Neural cell (in vitro differentiated cells): ENCODE measurements around the gene MAPRE3.

Experiments used
- CTCF ChIP-seq: fragments of 450-650 bp; IDR thresholded peaks from 2 replicates; pipeline ENCODE4 v1.5.1; 2014; ENCODE audit warnings: antibody characterized with exemption, mild to moderate bottlenecking, moderate library complexity; ENCODE audit not compliant: poor library complexity, severe bottlenecking
- EZH2 ChIP-seq: fragments of 200-600, 300-800 bp; shearing (Covaris generic), sonication (generic); IDR thresholded peaks from 2 replicates; pipeline ENCODE4 v1.6.1; 2014; ENCODE audit warnings: antibody characterized with exemption, low read length, borderline replicate concordance, mild to moderate bottlenecking; ENCODE audit not compliant: insufficient read depth, poor library complexity, severe bottlenecking
- POLR2AphosphoS5 ChIP-seq: IDR thresholded peaks from 2 replicates; pipeline ENCODE4 v1.6.1; 2012
- RAD21 ChIP-seq: fragments of 450-650 bp; conservative IDR thresholded peaks from 2 replicates; pipeline ENCODE4 v1.6.1; 2014; ENCODE audit warnings: antibody characterized with exemption, mild to moderate bottlenecking, moderate library complexity
- REST ChIP-seq: IDR thresholded peaks from 2 replicates; pipeline ENCODE4 v1.6.1; 2012; ENCODE audit warnings: borderline replicate concordance

- TF ChIP-seq CTCF (no peak), REST (no peak), POLR2AphosphoS5 (no peak), EZH2 (no peak), RAD21 (no peak)
These were observed 33.6 kb upstream of the MAPRE3 start for GRCh38 chr2:26936855-26937254.
